K562 (cell line): Measurements from ENCODE around the gene ANKRD16. TPM values are rescaled to one million over a fixed set of nuclear protein-coding genes. Genes with fewer than 3 reads are reported as not detected.

Source experiments
- ATF1 ChIP-seq, 2 experiments: fragments of 450-650 bp in 1 of 2; IDR thresholded peaks; 2 replicates each; pipeline ENCODE4 v1.6.1; 2016; ENCODE audit warnings: missing compliant biosample characterization in 1 of 2, missing genetic modification characterization in 1 of 2
- BMI1 ChIP-seq: fragments of 150-350 bp; IDR thresholded peaks from 2 replicates; pipeline ENCODE4 v1.6.1; 2014; ENCODE audit warnings: low read length
- CBX1 ChIP-seq: sonication (generic); IDR thresholded peaks from 2 replicates; pipeline ENCODE4 v1.6.1; 2016; ENCODE audit warnings: antibody characterized with exemption, low read depth, mild to moderate bottlenecking
- ELF1 ChIP-seq: fragments of 200-800 bp; sonication (Bioruptor generic); IDR thresholded peaks from 2 replicates; pipeline ENCODE4 v1.6.1; 2016; ENCODE audit warnings: missing genetic modification characterization, missing compliant biosample characterization
- FOSL1 ChIP-seq: fragments of 200-800 bp; sonication (Bioruptor generic); conservative IDR thresholded peaks from 2 replicates; pipeline ENCODE4 v1.6.1; 2016; ENCODE audit warnings: missing genetic modification characterization, missing compliant biosample characterization
- FOXK1 ChIP-seq: sonication (generic); formaldehyde crosslinking; IDR thresholded peaks from 2 replicates; pipeline ENCODE4 v1.8.0; 2022; ENCODE audit warnings: missing genetic modification reagents, mild to moderate bottlenecking, borderline replicate concordance
- MAZ ChIP-seq, 2 experiments: fragments of 450-650 bp in 1 of 2; sonication (generic) in 1 of 2; formaldehyde crosslinking; IDR thresholded peaks in 1 of 2; conservative IDR thresholded peaks in 1 of 2; 2 replicates each; pipeline versions ENCODE4 v1.4.0 to v1.5.0; 2020; ENCODE audit warnings: mild to moderate bottlenecking in 1 of 2, missing genetic modification reagents in 1 of 2
- MEF2A ChIP-seq: IDR thresholded peaks from 2 replicates; pipeline ENCODE4 v1.6.1; 2011; ENCODE audit warnings: low read depth, mild to moderate bottlenecking, low read length, moderate library complexity; ENCODE audit not compliant: control insufficient read depth
- PURB ChIP-seq: sonication (generic); formaldehyde crosslinking; IDR thresholded peaks from 2 replicates; pipeline ENCODE4 v1.9.0; 2021; ENCODE audit warnings: low read depth, mild to moderate bottlenecking, missing genetic modification reagents
- RBBP5 ChIP-seq: fragments of 200-600 bp; sonication (generic); IDR thresholded peaks from 2 replicates; pipeline ENCODE4 v1.6.1; 2012; ENCODE audit warnings: borderline replicate concordance, mild to moderate bottlenecking, low read length, control low read depth, inconsistent platforms; ENCODE audit not compliant: insufficient read depth, poor library complexity, severe bottlenecking
- RFX1 ChIP-seq: fragments of 450-650 bp; IDR thresholded peaks from 2 replicates; pipeline ENCODE4 v1.6.1; 2016; ENCODE audit warnings: mild to moderate bottlenecking, moderate library complexity
- RNF2 ChIP-seq: sonication (generic); IDR thresholded peaks from 2 replicates; pipeline ENCODE4 v1.6.1; 2016
- RUNX1 ChIP-seq: sonication (generic); IDR thresholded peaks from 2 replicates; pipeline ENCODE4 v1.6.1; 2016; ENCODE audit warnings: antibody characterized with exemption, low read depth
- SIX5 ChIP-seq, 2 experiments: IDR thresholded peaks; 2 replicates each; pipeline ENCODE4 v1.6.1; 2011; ENCODE audit warnings: low read length in 2 of 2, borderline replicate concordance in 1 of 2, low read depth in 1 of 2, mild to moderate bottlenecking in 1 of 2, moderate library complexity in 1 of 2; ENCODE audit not compliant: insufficient read depth in 1 of 2
- SREBF1 ChIP-seq: fragments of 150-350 bp; IDR thresholded peaks from 2 replicates; pipeline ENCODE4 v1.6.1; 2014; ENCODE audit warnings: antibody characterized with exemption, low read depth, low read length, borderline replicate concordance
- SUPT5H ChIP-seq: fragments of 450-650 bp; IDR thresholded peaks from 2 replicates; pipeline ENCODE4 v1.6.1; 2016
- ZBED1 ChIP-seq: IDR thresholded peaks from 2 replicates; pipeline ENCODE4 v1.6.1; 2014
- ZNF140 ChIP-seq: fragments of 250-450 bp; sonication (Bioruptor Pico); IDR thresholded peaks from 2 replicates; pipeline ENCODE4 v1.8.0; 2021; ENCODE audit warnings: moderate library complexity, mild to moderate bottlenecking, inconsistent platforms
- ZNF224 ChIP-seq: sonication (generic); formaldehyde crosslinking; IDR thresholded peaks from 2 replicates; pipeline ENCODE4 v1.8.0; 2022; ENCODE audit warnings: mild to moderate bottlenecking, missing genetic modification reagents
- polyA plus RNA-seq, 8 experiments: library from polyadenylated mRNA; depleted of rRNA in 4 of 8; stranded (reverse) in 5 of 8; unstranded in 3 of 8; fragments of >200 nt; fragmentation: Nextera tagmentation in 2 of 8; fragmentation: Illumina TruSeq in 1 of 8; extraction: Ambion mirVana in 2 of 8; extraction: Trizol in 1 of 8; gene quantifications; 2 replicates each; pipeline versions ENCODE4 v1.2.1 to v1.2.3, GENCODE V29; 2011 to 2014; ENCODE audit warnings: inconsistent platforms in 1 of 8, missing spikeins in 1 of 8
- total RNA-seq, 7 experiments: library from RNA; depleted of rRNA in 6 of 7; stranded (reverse); fragments of >200 nt in 6 of 7; fragmentation: Illumina TruSeq in 2 of 7; extraction: Trizol in 2 of 7; gene quantifications; 2 replicates each; pipeline versions ENCODE4 v1.2.1 to v1.2.3, GENCODE V29; 2011 to 2021; ENCODE audit warnings: low replicate concordance in 1 of 7
- TF ChIP-seq, protein P1 (sequence below): IDR thresholded peaks from 3 replicates; pipeline ENCODE4 v1.6.1; 2011; ENCODE audit warnings: borderline replicate concordance, mild to moderate bottlenecking, moderate library complexity; ENCODE audit not compliant: insufficient read length; ENCODE audit errors: extremely low read depth
- TF ChIP-seq, protein P2 (sequence below), 2 experiments: fragments of 250-450 bp in 1 of 2; fragments of 450-650 bp in 1 of 2; sonication (Bioruptor Pico) in 1 of 2; IDR thresholded peaks; 2 replicates each; pipeline versions ENCODE4 v1.6.1 to v1.8.0; 2016 to 2021; ENCODE audit warnings: mild to moderate bottlenecking in 2 of 2, moderate library complexity in 2 of 2, missing compliant biosample characterization in 1 of 2, missing genetic modification characterization in 1 of 2
- TF ChIP-seq, protein P3 (sequence below): sonication (generic); formaldehyde crosslinking; IDR thresholded peaks from 2 replicates; pipeline ENCODE4 v1.9.0; 2022; ENCODE audit warnings: mild to moderate bottlenecking, missing genetic modification reagents
- TF ChIP-seq, protein P4 (sequence below): fragments of 450-650 bp; IDR thresholded peaks from one replicate; pipeline ENCODE4 v1.6.1; 2018; ENCODE audit warnings: mild to moderate bottlenecking, moderate library complexity; ENCODE audit not compliant: partially characterized antibody

Gene ANKRD16
- total and polyA plus RNA-seq, 9 of the 15 experiments (the other 6 are each of a cell fraction or from before 2014, with no cell fraction given), result 1.5 to 16.0 (median 9.5) TPM

DNA sequence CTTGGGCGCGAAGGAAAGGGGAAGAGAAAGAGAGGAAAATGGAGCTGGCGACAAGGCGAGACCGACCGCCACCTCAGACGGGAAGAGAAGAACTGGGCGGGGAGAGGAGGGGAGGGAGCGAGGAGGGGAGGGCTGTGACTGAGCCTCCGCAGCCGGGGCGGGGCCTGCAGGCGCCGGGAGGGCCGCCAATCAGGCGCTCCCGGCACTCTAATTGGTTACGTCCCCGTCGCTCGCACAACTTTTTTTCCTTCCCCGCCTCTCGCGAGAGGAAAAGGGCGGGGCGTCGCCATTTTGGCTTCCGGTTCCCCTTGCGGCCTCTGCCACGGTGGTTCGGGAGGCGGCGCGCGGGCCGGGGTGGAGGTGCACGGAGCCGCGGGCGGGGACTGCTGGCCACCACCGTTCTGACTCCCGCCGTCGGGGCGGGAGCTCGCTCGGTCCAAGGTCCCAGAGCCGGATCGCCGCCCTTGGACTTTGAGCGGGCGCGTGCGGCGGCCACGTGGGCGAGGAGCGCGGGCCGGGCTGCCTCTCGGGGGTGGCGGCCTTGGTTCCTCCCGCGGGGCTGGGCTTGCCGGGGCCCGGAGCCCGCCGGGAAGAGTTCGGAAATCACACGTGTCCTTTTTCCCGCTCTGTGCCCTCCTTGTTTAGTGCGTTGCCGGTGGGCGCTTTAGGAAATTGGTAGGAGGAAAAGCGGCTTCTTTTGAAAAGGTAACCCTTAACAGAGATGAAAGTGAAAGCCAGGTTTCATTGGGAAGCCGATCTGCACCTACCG lies 76.2 kb downstream of the ANKRD16 start, which contains the start of gene GDI2 (continued):
- TF ChIP-seq MEF2A (no peak), RNF2 (peak; percentile 57), PURB (CRISPR knock-in tag) (no peak), ZNF224 (CRISPR knock-in tag) (peak; percentile 91), RUNX1 (0 out of 2 replicates have a peak, but pooled peaks have one; percentile 49), FOXK1 (CRISPR knock-in tag) (no peak), BMI1 (no peak), SUPT5H (peak; percentile 99), ELF1 (peak; percentile 91), FOSL1 (tag) (no peak), SREBF1 (no peak), SIX5 (IDR thresholded peaks at IDR 0.05; ENCODE audit: borderline replicate concordance in 1 of 2, insufficient read depth in 1 of 2, low read depth in 1 of 2, low read length in 2 of 2) (no peak), RBBP5 (peak; percentile 79), CBX1 (peak; percentile 85; the same call in 1 of the 2 replicates), ATF1 (CRISPR knock-in tag; IDR thresholded peaks at IDR 0.05) (no peak), ATF1 (tag; IDR thresholded peaks at IDR 0.05) (peak; percentile 77), ZNF140 (CRISPR knock-in tag) (no peak), MAZ (CRISPR knock-in tag; conservative IDR thresholded peaks at IDR 0.05 in 1 of 2, IDR thresholded peaks at IDR 0.05 in 1 of 2) (peak; percentile 79 to 93), ZBED1 (no peak), RFX1 (no peak)
- TF ChIP-seq, protein P1, sequence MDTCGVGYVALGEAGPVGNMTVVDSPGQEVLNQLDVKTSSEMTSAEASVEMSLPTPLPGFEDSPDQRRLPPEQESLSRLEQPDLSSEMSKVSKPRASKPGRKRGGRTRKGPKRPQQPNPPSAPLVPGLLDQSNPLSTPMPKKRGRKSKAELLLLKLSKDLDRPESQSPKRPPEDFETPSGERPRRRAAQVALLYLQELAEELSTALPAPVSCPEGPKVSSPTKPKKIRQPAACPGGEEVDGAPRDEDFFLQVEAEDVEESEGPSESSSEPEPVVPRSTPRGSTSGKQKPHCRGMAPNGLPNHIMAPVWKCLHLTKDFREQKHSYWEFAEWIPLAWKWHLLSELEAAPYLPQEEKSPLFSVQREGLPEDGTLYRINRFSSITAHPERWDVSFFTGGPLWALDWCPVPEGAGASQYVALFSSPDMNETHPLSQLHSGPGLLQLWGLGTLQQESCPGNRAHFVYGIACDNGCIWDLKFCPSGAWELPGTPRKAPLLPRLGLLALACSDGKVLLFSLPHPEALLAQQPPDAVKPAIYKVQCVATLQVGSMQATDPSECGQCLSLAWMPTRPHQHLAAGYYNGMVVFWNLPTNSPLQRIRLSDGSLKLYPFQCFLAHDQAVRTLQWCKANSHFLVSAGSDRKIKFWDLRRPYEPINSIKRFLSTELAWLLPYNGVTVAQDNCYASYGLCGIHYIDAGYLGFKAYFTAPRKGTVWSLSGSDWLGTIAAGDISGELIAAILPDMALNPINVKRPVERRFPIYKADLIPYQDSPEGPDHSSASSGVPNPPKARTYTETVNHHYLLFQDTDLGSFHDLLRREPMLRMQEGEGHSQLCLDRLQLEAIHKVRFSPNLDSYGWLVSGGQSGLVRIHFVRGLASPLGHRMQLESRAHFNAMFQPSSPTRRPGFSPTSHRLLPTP, result no peak
- TF ChIP-seq, protein P2, sequence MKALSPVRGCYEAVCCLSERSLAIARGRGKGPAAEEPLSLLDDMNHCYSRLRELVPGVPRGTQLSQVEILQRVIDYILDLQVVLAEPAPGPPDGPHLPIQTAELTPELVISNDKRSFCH (CRISPR knock-in tag; IDR thresholded peaks at IDR 0.05), result no peak
- TF ChIP-seq, protein P2 (tag; IDR thresholded peaks at IDR 0.05), result peak; percentile 82; the same call in 1 of the 2 replicates
- TF ChIP-seq, protein P3, sequence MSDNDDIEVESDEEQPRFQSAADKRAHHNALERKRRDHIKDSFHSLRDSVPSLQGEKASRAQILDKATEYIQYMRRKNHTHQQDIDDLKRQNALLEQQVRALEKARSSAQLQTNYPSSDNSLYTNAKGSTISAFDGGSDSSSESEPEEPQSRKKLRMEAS (CRISPR knock-in tag), result peak; percentile 99
- TF ChIP-seq, protein P4, sequence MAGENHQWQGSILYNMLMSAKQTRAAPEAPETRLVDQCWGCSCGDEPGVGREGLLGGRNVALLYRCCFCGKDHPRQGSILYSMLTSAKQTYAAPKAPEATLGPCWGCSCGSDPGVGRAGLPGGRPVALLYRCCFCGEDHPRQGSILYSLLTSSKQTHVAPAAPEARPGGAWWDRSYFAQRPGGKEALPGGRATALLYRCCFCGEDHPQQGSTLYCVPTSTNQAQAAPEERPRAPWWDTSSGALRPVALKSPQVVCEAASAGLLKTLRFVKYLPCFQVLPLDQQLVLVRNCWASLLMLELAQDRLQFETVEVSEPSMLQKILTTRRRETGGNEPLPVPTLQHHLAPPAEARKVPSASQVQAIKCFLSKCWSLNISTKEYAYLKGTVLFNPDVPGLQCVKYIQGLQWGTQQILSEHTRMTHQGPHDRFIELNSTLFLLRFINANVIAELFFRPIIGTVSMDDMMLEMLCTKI, result no peak
